Muscle layer of duodenum (tissue), 2 donors: Measurements from ENCODE around the gene ADIPOQ.
"Not testable (repeated sequence)": the region's sequence is repeated elsewhere in the genome, so short reads cannot be mapped to it uniquely, and the experiment has no call there.

Source experiments
- H3K27ac ChIP-seq: one replicate; pipeline ENCODE4 v1.7.0; 2013; ENCODE audit warnings: mild to moderate bottlenecking, low read length
- H3K27me3 ChIP-seq: one replicate; pipeline ENCODE4 v1.7.0; 2013; ENCODE audit warnings: low read depth, mild to moderate bottlenecking, control low read depth, low read length
- H3K36me3 ChIP-seq, 2 donors: one replicate each; pipeline ENCODE4 v1.7.0; 2013; ENCODE audit warnings: low read length in 2 of 2, control low read depth in 1 of 2, mild to moderate bottlenecking in 1 of 2; ENCODE audit not compliant: insufficient read depth in 2 of 2, control insufficient read depth in 1 of 2
- H3K4me1 ChIP-seq, 2 donors: one replicate each; pipeline ENCODE4 v1.7.0; 2013; ENCODE audit warnings: low read length in 2 of 2, mild to moderate bottlenecking in 2 of 2, control low read depth in 1 of 2, moderate library complexity in 1 of 2; ENCODE audit not compliant: insufficient read depth in 2 of 2, control insufficient read depth in 1 of 2
- H3K4me3 ChIP-seq, 2 donors: one replicate each; pipeline ENCODE4 v1.7.0; 2013; ENCODE audit warnings: low read length in 2 of 2, low read depth in 1 of 2, mild to moderate bottlenecking in 1 of 2
- H3K9me3 ChIP-seq, 2 donors: one replicate each; pipeline ENCODE4 v1.7.0; 2013; ENCODE audit warnings: low read length in 2 of 2, control low read depth in 1 of 2, mild to moderate bottlenecking in 1 of 2; ENCODE audit not compliant: control insufficient read depth in 1 of 2
- donor health status: healthy.

ADIPOQ gene

DNA sequence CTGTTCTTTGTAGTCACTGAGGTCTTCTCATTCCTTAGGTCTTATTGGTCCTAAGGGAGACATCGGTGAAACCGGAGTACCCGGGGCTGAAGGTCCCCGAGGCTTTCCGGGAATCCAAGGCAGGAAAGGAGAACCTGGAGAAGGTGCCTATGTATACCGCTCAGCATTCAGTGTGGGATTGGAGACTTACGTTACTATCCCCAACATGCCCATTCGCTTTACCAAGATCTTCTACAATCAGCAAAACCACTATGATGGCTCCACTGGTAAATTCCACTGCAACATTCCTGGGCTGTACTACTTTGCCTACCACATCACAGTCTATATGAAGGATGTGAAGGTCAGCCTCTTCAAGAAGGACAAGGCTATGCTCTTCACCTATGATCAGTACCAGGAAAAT is 11.6 kb downstream of the ADIPOQ start:
- Histone ChIP-seq H3K36me3 (no peaks in the 10 kb centered on the region), H3K4me3 (no peak overlapping the region), H3K9me3 (peaks cover 0 to 4% of the 10 kb centered on the region in 2 donors), H3K4me1 (no peaks in the 10 kb centered on the region), H3K27ac (no peak overlapping the region), H3K27me3 (no peaks in the 10 kb centered on the region)

DNA sequence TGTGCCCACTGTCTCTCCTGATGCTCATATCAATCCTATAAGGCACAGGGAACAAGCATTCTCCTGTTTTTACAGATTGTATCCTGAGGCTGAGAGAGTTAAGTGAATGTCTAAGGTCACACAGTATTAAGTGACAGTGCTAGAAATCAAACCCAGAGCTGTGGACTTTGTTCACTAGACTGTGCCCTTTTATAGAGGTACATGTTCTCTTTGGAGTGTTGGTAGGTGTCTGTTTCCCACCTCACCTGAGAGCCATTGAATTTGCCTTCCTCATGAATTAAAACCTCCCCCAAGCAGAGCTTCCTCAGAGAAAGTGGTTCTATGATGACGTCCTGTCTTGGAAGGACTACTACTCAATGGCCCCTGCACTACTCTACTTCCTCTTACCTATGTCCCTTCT is 12.4 kb downstream of the ADIPOQ start:
- Histone ChIP-seq H3K9me3 (peaks cover 0 to 8% of the 10 kb centered on the region in 2 donors), H3K27ac (no peak overlapping the region), H3K4me1 (no peaks in the 10 kb centered on the region), H3K27me3 (no peaks in the 10 kb centered on the region), H3K4me3 (no peak overlapping the region), H3K36me3 (no peaks in the 10 kb centered on the region)

DNA sequence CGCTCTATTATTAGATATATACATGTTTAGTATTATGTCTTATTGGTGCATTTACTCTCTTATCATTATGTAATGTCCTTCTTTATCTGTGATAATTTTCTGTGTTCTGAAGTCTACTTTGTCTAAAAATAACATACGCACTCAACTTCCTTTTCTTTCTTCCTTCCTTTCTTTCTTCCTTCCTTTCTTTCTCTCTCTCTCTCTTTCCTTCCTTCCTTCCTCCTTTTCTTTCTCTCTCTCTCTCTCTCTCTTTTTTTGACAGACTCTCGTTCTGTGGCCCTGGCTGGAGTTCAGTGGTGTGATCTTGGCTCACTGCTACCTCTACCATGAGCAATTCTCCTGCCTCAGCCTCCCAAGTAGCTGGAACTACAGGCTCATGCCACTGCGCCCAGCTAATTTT is 15.2 kb downstream of the ADIPOQ start:
- Histone ChIP-seq H3K9me3 (peaks cover 0 to 8% of the 10 kb centered on the region in 2 donors), H3K27ac (no peak overlapping the region), H3K4me1 (no peaks in the 10 kb centered on the region), H3K36me3 (no peaks in the 10 kb centered on the region), H3K27me3 (no peaks in the 10 kb centered on the region), H3K4me3 (no peak overlapping the region)

DNA sequence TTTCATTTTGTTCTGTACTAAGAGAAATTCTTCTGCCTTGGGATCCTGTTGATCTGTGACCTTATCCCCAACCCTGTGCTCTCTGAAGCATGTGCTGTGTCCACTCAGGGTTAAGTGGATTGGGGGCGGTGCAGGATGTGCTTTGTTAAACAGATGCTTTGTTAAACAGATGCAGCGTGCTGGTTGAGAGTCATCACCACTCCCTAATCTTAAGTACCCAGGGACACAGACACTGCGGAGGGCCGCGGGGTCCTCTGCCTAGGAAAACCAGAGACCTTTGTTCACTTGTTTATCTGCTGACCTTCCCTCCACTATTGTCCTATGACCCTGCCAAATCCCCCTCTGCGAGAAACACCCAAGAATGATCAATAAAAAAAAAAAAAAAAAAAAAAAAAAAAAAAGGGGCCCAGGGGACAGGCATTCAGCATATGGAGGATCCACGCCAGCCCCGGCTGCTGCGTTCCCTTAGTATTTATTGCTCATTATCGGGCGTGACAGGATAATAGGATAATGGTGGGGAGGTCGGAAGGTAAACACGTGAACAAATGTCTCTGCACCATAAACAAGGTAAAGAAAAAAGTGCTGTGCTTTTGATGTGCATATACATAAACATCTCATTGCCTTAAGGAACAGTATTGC is 22.8 kb downstream of the ADIPOQ start:
- not testable (repeated sequence) for H3K27me3 ChIP-seq, H3K36me3 ChIP-seq, H3K9me3 ChIP-seq, H3K4me1 ChIP-seq, H3K4me3 ChIP-seq, H3K27ac ChIP-seq

DNA sequence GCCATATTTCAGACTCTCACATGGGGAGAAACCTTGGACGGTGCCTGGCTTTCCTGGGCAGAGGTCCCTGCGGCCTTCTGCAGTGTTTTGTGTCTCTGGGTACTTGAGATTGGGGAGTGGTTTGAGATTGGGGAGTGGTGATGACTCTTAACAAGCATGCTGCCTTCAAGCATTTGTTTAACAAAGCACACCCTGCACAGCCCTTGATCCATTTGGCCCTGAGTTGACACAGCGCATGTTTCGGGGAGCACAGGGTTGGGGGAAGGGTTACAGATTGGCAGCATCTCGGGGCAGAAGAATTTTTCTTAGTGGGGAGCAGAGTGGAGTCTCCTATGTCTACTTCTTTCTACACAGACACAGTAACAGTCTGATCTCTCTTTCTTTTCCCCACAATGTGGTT is 23.6 kb downstream of the ADIPOQ start:
- H3K27me3 ChIP-seq, H3K9me3 ChIP-seq, H3K4me1 ChIP-seq, H3K27ac ChIP-seq, H3K36me3 ChIP-seq, H3K4me3 ChIP-seq: not testable (repeated sequence)

DNA sequence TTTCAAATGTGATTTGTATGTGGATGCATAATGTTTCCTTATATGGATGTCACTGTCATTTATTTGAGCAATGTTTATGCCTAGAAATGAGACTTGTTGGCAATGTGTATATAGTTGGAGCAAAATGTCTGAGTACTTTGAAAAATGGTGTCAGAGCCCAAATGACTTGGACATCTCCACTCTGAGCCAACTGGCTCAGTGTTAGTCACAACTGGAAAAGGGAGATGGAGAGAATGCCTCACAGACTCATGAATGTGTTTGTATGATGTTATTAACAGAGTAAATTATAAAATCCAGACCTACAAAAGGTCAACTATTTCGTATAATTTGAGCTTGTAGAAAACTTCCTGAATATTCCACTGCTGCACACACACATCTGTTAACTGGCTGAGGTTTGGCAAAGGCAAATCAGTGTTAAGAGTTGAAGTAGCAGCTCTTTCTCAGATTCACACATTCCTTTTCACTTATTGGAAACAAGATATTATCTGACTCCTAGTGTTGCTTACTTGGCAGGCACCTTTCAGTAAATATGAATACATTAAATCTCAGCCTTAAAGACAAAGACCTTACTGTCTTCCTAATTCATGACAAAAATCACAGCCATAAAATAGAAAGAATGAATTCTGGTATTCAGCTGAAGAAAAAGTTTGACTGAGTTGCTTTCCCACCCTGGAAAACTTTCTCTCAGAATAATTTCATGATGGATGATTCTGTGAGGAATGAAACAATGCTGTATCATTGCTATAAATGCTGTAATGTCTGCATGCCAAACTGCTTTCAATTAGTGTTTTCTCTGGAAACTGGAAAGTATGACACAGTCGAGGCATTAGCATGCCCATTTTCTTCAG is 27.0 kb downstream of the ADIPOQ start:
- Histone ChIP-seq H3K27me3 (no peaks in the 10 kb centered on the region), H3K4me1 (no peaks in the 10 kb centered on the region), H3K27ac (no peak overlapping the region), H3K9me3 (no peaks in the 10 kb centered on the region), H3K36me3 (no peaks in the 10 kb centered on the region), H3K4me3 (no peak overlapping the region)

DNA sequence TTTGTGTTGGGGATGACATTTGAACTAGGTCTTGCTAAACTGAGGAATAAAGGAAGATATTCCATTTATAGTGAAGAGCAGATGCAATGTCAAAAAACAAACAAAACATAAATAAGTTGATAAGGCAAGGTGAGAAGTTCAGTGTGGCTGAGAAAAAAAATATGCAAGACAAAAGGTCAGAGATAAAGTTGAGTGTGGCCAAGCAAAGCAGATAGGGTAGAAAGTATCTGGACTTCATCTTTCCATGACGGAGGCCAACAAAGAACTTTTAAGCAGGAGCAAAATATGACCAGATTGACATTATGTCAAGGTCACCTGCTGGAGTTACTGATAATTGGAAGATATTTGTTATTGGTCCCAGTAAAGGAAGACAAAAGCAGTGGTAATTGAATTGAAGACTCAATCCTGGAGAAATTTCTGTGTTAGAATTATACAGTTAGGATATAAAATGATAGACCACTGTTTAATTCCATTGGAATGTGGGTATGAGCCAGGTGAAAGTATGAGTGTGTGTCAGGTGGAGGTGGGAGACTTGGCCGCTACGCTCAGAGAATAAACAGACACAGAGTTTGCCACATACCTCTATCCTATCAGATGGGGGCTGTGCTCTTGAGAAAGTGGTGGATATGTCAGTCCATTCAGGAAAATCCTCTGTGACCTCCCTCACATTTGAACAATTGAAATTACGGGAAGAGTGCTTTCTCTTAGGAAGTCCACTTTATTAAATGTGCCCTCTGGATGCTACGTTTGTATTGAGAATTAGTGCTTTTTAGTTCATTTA is 28.1 kb downstream of the ADIPOQ start:
- Histone ChIP-seq H3K9me3 (no peaks in the 10 kb centered on the region), H3K36me3 (no peaks in the 10 kb centered on the region), H3K4me3 (no peak overlapping the region), H3K4me1 (no peaks in the 10 kb centered on the region), H3K27ac (no peak overlapping the region), H3K27me3 (no peaks in the 10 kb centered on the region)

DNA sequence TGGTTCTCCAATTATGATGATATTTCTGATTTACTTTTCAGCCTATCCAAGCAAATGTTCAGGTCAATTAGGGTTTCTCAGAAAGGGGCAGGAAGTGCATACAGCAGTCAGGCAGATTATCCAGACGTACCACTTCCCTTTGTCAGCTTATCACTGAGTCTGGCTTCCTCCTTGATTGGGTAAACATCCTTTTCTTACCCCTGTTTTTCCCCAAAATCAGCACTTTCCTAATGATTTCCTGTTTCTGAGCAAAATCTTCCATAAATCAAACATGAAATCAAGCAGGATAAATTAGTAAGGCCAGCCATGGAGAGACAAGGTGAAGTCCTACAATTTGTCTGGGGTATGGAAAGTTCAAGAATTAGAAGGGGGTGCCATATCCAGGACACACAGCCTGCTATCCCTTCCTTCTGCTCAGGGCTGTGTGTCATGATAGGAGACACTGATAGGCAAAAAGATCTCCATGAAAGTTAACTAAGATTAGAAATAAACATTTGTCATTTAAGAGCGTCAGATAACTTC is 29.0 kb downstream of the ADIPOQ start:
- Histone ChIP-seq H3K27ac (no peak overlapping the region), H3K4me3 (no peak overlapping the region), H3K27me3 (no peaks in the 10 kb centered on the region), H3K36me3 (no peaks in the 10 kb centered on the region), H3K4me1 (no peaks in the 10 kb centered on the region), H3K9me3 (no peaks in the 10 kb centered on the region)

GRCh38 chr3:186873796-186874195 is 31.3 kb downstream of the ADIPOQ start:
- not testable (repeated sequence) for H3K9me3 ChIP-seq, H3K4me1 ChIP-seq, H3K27ac ChIP-seq, H3K4me3 ChIP-seq, H3K27me3 ChIP-seq, H3K36me3 ChIP-seq

- not testable (repeated sequence) for H3K27me3 ChIP-seq, H3K27ac ChIP-seq, H3K4me1 ChIP-seq, H3K4me3 ChIP-seq, H3K9me3 ChIP-seq, H3K36me3 ChIP-seq
Observed at GRCh38 chr3:186874216-186874615, 31.7 kb downstream of the ADIPOQ start.

GRCh38 chr3:186874841-186875240 is 32.3 kb downstream of the ADIPOQ start:
- not testable (repeated sequence) for H3K9me3 ChIP-seq, H3K36me3 ChIP-seq, H3K4me1 ChIP-seq

More at GRCh38 chr3:186874841-186875240, 32.3 kb downstream of the ADIPOQ start:
- H3K27me3 ChIP-seq, H3K27ac ChIP-seq, H3K4me3 ChIP-seq: not testable (repeated sequence)
